GM12892 (cell line): ENCODE data around the gene LDB3.
"Not testable (repeated sequence)": the region's sequence is repeated elsewhere in the genome, so short reads cannot be mapped to it uniquely, and the experiment has no call there.

Experiments used
- DNase-seq: peaks from one replicate; pipeline ENCODE4 v3.0.0; 2011; ENCODE audit not compliant: insufficient read length
- FAIRE-seq: peaks from 2 replicates; lab custom pipeline; 2011; peaks lifted over from hg19 to GRCh38; lab: Jason Lieb, UNC
- POLR2A ChIP-seq: IDR thresholded peaks from 2 replicates; pipeline ENCODE4 v1.6.1; 2011; ENCODE audit warnings: low read depth, low read length, control low read depth
- POLR2AphosphoS5 ChIP-seq: IDR thresholded peaks from 2 replicates; pipeline ENCODE4 v1.6.1; 2011; ENCODE audit warnings: low read depth, low read length, control low read depth
- TAF1 ChIP-seq: IDR thresholded peaks from 2 replicates; pipeline ENCODE4 v1.6.1; 2011; ENCODE audit warnings: low read depth, mild to moderate bottlenecking, control low read depth, low read length, borderline replicate concordance

The LDB3 gene

GRCh38 chr10:86732771-86733170 is 64.5 kb downstream of the LDB3 start:
- FAIRE-seq = no peak
- TF ChIP-seq TAF1 = no peak
- TF ChIP-seq POLR2A = no peak
- TF ChIP-seq POLR2AphosphoS5 = no peak
- DNase-seq = no peak

DNA sequence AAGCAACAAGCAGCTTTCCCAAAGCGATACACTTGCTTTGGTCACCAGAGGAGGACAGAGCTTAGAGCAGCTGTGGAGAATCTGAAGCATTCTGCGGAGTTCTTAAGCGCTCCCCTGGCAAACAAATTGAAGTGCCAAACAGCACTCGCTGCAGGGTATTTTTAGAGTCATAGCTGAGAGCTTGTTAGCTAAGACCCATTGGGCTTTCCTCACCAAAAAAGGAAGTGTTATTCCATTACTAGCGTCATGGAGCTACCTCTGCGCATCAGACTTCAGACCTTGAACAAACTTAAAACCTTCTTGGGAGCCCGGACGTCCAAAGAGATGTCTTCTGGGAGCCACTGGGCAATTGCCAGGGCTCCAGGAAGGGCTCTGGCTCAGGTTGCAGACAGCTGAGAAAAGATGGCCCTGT is 65.0 kb downstream of the LDB3 start:
- DNase-seq (no peak), FAIRE-seq (no peak)
- TF ChIP-seq POLR2AphosphoS5 (no peak), TAF1 (no peak), POLR2A (no peak)

DNA sequence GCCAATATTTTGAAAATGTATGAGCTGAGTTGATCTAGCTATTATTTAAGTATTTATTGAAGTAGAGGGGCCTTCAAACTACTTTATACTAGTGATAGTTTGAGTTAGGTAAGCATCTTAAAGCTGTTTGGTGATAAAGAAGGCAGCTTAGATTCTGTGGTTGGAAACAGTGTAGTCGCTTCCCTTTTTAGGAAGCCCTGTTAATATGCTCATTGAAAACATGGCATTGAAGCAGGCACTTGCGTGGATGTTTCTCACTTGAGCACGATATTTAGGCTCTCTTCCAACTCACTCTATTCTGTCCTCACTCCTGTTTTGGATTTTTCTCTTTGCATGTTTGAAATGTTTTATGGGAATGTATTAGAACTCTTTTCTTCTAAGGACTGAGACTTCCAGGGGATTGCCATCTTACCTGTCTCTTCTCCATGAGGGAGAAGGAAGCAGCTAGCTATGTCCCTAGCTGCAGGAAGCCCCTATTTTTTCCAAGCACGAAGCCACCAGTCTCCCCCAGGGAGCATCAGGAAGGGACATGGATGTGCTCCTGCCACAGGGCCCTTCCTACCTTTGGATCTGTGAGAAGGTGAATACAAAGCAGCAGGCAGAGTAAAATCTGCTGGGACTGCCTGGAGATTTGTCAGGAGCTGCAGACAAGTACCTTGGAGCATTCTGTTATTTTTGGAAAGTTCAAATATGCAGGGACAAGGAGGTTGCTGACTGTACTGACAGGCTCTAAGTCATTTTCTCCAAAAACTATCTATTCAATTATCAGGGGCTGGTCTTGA is 66.1 kb downstream of the LDB3 start:
- no peak for TF ChIP-seq TAF1
- no peak for TF ChIP-seq POLR2AphosphoS5
- no peak for TF ChIP-seq POLR2A
- DNase-seq = no peak
- no peak for FAIRE-seq

DNA sequence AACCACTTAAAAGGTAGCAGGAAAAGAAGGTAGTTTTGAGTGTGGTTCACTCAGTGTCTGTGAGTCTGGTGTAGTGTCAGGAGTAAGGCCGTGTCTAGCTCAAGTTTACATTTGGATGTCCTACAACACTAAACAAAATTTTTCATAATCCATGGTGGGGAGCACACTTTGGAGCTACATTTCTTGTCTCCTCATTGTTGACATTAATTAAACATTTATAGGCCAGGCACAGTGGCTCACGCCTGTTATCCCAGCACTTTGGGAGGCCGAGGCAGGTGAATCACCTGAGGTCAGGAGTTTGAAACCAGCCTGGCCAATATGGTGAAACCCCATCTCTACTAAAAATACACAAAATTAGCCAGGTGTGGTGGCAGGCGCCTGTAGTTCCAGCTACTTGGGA is 67.0 kb downstream of the LDB3 start:
- FAIRE-seq = not testable (repeated sequence)

DNA sequence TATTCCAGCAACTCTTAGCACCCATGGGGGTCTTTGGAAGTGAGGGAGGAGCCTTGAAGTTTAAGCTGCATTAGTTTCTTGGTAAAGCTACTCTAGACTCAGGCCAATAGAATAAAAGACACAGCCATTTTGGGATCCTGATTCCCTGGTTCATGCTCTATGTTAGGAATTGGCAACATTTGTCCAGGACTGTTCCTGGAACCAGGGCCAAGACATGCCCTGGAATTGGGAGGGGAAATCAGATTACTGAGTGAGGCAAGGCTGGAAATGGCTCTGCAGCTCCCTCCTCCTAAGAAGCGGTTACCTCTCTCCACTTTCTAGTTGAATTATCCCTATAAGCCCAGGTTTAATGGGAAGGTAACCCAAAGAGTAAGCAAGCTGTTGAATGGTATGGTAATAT is 73.9 kb downstream of the LDB3 start:
- TF ChIP-seq POLR2AphosphoS5 (no peak), TAF1 (no peak), POLR2A (no peak)
- DNase-seq = no peak
- FAIRE-seq = no peak

More for the DNA sequence above, 67.0 kb downstream of the LDB3 start:
- not testable (repeated sequence) for DNase-seq

DNA sequence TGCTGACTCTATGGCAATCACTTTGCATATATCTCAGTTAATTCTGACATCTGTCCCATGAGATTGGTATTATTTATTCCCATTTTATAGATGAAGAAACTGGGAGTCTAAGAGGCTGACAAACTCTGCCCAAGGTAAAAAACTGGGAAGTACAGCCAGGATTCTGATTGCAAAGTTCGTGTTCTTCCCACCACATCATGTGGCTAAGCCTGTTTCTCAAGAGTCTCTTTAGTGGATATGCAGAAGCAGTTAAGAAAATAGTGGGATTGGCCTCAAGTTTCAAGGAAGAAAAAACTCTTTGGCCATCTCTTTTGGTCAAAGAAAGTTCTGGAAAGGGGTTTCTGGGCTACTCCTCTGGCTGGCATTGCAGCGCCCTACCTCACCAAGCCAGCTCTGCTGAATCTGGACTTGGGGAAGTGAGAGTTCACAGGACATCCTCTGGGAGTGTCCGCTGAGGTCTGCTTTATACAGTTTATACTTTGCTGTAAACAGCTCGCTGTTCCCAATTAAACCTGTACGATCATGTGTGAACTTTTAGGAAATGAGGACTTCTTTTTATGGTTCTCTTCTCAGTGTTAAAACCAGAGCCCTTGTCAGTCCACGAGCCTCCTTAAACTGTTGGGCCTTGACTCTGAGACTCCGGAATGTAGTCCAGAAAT is 75.9 kb downstream of the LDB3 start:
- DNase-seq (no peak), FAIRE-seq (no peak)
- no peak for TF ChIP-seq TAF1
- TF ChIP-seq POLR2AphosphoS5 = no peak
- no peak for TF ChIP-seq POLR2A

GRCh38 chr10:86747796-86748581 is 79.7 kb downstream of the LDB3 start:
- DNase-seq = no peak
- no peak for TF ChIP-seq POLR2A
- no peak for TF ChIP-seq POLR2AphosphoS5
- no peak for FAIRE-seq

- DNase-seq (no peak), FAIRE-seq (no peak)
- TF ChIP-seq POLR2A (no peak), POLR2AphosphoS5 (no peak), TAF1 (no peak)
Observed at GRCh38 chr10:86749854-86750253, 81.5 kb downstream of the LDB3 start.

DNA sequence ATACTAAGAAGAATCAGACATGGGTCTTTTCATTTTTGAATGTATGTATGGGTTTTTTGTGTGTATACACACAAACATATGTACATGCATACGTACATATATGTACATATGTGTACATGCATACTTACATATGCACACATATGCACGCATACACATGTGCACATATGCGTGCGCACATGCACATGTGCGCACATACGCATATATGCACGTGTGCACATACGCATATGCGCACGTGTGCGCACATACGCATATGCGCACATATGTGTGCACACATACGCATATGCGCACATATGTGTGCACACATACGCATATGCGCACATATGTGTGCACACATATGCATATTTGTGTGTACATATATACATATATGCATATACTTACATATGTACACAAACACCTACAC is 83.2 kb downstream of the LDB3 start:
- DNase-seq (no peak), FAIRE-seq (no peak)
- TF ChIP-seq TAF1 = no peak

GRCh38 chr10:86752311-86752710 is 84.0 kb downstream of the LDB3 start:
- DNase-seq = no peak
- FAIRE-seq = no peak
- TF ChIP-seq POLR2AphosphoS5 = no peak
- no peak for TF ChIP-seq TAF1
- TF ChIP-seq POLR2A = no peak

- TF ChIP-seq POLR2A = no peak
- no peak for TF ChIP-seq POLR2AphosphoS5
- TF ChIP-seq TAF1 = no peak
- peak; percentile 21 for FAIRE-seq
Observed at GRCh38 chr10:86753051-86753450, 84.7 kb downstream of the LDB3 start.

DNA sequence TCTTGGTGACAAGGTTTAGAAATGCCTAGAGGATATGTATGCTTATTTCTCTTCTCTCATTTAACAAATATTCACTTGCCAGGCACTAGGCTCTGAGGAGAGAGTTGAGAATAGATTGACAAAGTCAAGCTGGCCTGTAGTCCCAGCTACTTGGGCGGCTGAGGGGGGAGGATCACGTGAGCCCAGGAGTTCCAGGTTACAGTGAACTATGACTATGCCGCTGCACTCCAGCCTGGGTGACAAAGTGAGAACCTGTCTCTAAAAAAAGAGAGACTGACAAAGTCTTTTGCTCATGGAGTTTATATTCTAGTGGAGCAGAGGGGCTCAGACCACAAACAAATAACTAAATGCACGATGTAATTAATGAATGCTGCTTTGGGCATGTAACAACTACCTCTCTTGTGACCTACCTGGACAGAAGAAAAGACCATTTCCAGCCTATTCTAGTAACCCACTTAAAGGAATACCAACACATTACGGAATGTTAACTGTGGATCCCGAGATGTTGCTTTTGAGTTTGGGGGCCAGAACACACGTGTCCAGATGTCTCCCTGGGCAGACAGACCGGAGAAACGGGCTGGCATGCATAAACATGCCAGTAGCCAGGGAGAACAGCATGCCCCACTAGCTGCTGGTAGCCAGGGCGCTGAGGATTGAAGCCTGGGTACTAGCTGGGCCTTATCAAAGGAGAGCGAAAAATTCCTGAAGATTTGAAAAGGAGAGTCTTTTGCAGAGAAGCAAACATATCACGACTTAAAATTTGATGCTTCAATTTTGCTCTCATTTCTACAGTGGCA is 85.5 kb downstream of the LDB3 start:
- DNase-seq (no peak), FAIRE-seq (no peak)
- no peak for TF ChIP-seq TAF1
- no peak for TF ChIP-seq POLR2AphosphoS5
- no peak for TF ChIP-seq POLR2A

More at GRCh38 chr10:86753051-86753450, 84.7 kb downstream of the LDB3 start:
- no peak for DNase-seq
